ENCODE results near the gene FNIP2. TPM values are rescaled to one million over a fixed set of nuclear protein-coding genes. Genes with fewer than 3 reads are reported as not detected.

FNIP2 gene
- total and polyA plus RNA-seq, 7 donors = 15.6 to 92.1 (median 33.3) TPM

GRCh38 chr4:158816955-158817354, 48.1 kb downstream of the FNIP2 start:
- H3K4me3 ChIP-seq = no peak overlapping the region
- no peak for TF ChIP-seq CTCF (IDR thresholded peaks at IDR 0.05)
- H3K9me3 ChIP-seq = no peaks in the 10 kb centered on the region
- H3K36me3 ChIP-seq (ENCODE audit: insufficient read depth in 1 of 2, low read depth in 1 of 2) = no peaks in the 10 kb centered on the region
- H3K27ac ChIP-seq = no peak overlapping the region
- ATAC-seq (no peak), DNase-seq (no peak)
- peaks cover 59% of the 10 kb centered on the region for H3K4me1 ChIP-seq
- H3K27me3 ChIP-seq (ENCODE audit: insufficient read depth in 3 of 3, low read length in 2 of 3) = no peaks in the 10 kb centered on the region
- intact Hi-C loops (cut with DNase I) = no loop called here
- WGBS, 3 donors = 83 to 89% (median 86%) methylated on average over 1 of the region's 1 CpG

GRCh38 chr4:158817562-158818296, 48.9 kb downstream of the FNIP2 start:
- Histone ChIP-seq H3K4me1 (peaks cover 53% of the 10 kb centered on the region), H3K9me3 (no peaks in the 10 kb centered on the region), H3K4me3 (no peak overlapping the region), H3K27ac (peak overlapping the region; percentile 85), H3K27me3 (ENCODE audit: insufficient read depth in 3 of 3, low read length in 2 of 3) (no peaks in the 10 kb centered on the region), H3K36me3 (ENCODE audit: insufficient read depth in 1 of 2, low read depth in 1 of 2) (no peaks in the 10 kb centered on the region)
- TF ChIP-seq CTCF (IDR thresholded peaks at IDR 0.05) = no peak
- intact Hi-C loops (cut with DNase I) = no loop called here
- DNase-seq (no peak), ATAC-seq (no peak)
- WGBS, 3 donors = 86 to 92% (median 90%) methylated on average over 10 of the region's 10 CpGs

GRCh38 chr4:158818560-158819140, 49.8 kb downstream of the FNIP2 start:
- Histone ChIP-seq H3K9me3 (no peaks in the 10 kb centered on the region), H3K4me3 (no peak overlapping the region), H3K27ac (peak overlapping the region; percentile 85), H3K27me3 (ENCODE audit: insufficient read depth in 3 of 3, low read length in 2 of 3) (no peaks in the 10 kb centered on the region), H3K36me3 (ENCODE audit: insufficient read depth in 1 of 2, low read depth in 1 of 2) (no peaks in the 10 kb centered on the region), H3K4me1 (peaks cover 56% of the 10 kb centered on the region)
- WGBS, 3 donors = 85 to 91% (median 87%) methylated on average over 2 of the region's 2 CpGs
- no peak for TF ChIP-seq CTCF (IDR thresholded peaks at IDR 0.05)
- peak in 2 of 4 donors; percentile 21 to 37 for ATAC-seq
- intact Hi-C loops (cut with DNase I) = no loop called here
- no peak for DNase-seq

GRCh38 chr4:158819942-158820786, 51.3 kb downstream of the FNIP2 start:
- Histone ChIP-seq H3K27ac (peak overlapping the region; percentile 85), H3K9me3 (no peaks in the 10 kb centered on the region), H3K4me3 (no peak overlapping the region), H3K27me3 (ENCODE audit: insufficient read depth in 3 of 3, low read length in 2 of 3) (no peaks in the 10 kb centered on the region), H3K4me1 (peaks cover 59% of the 10 kb centered on the region), H3K36me3 (ENCODE audit: insufficient read depth in 1 of 2, low read depth in 1 of 2) (peaks cover 0 to 2% of the 10 kb centered on the region in 2 donors)
- ATAC-seq (no peak), DNase-seq (no peak)
- intact Hi-C loops (cut with DNase I) = no loop called here
- 39 to 49% (median 41%) methylated on average over 2 of the region's 2 CpGs for WGBS, 3 donors
- no peak for TF ChIP-seq CTCF (IDR thresholded peaks at IDR 0.05)
